HG02610 (cell line): Measurements from ENCODE around the gene TTLL5.

ENCODE experiments used
- ATAC-seq: cut with Tn5 transposase; IDR thresholded peaks from one replicate; pipeline ENCODE4 v1.9.1; 2021; ENCODE audit warnings: mild to moderate bottlenecking, moderate library complexity; ENCODE audit not compliant: unreplicated experiment

Gene TTLL5

GRCh38 chr14:75860561-75861160 lies 199.6 kb downstream of the TTLL5 start:
- ATAC-seq, result no peak

DNA sequence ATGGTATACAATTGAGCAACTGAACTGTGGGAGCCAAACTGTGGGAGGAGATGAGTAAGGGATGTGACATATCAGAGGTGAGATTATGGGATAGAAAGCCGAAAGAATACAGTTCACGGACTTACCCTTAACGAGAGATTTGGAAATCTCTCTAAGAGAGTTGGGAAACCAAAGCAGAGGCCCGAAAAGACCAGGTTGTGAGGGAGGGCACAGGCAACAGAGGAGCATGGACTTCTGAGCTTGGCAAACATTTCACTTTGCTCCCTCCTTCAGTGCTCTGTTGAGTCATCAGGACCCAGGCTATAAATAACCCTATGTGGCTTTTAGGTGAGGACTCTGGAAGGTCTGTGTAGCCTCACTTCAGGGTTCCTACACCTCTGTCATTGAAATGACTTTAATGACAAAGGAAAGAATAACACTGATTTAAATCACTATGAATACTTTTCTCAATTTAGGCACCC lies 200.1 kb downstream of the TTLL5 start:
- ATAC-seq, result no peak

DNA sequence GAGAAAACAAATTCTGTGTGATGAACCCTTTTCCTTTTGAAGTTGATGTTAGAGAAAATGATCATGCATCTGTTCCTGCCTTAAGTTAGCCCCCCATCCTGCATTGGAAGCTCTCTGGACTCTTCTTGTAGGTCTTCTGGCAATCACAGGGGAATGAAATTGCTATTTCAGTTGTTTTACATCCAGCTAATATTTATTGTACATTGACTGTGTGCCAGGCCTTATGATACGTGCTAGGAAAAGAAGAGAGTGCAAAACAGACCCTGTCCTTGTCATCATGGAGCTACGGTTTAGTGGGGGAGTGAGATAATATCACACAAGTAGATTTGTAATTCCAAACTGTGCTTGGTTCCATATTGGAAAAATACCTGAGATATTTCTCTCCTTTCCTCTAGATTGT lies 202.2 kb downstream of the TTLL5 start:
- ATAC-seq, result no peak

DNA sequence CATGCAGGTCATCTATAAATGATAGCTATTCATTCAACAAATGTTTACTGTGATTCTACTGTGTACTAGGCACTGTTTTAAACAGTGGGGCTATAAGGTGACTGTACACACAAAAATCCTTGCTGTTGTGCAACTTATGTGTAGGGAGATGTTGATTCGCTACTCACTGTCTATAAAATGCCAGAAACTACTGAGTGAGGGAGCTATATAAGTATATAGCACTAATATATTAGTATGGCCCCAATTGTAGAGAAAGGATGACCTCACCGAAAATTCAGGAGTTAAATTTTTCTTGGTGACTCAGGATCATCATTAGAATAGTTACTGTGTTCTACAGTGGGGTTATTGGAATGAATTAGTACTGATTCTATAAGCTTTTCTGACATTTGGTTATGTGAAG lies 203.3 kb downstream of the TTLL5 start:
- no peak for ATAC-seq

DNA sequence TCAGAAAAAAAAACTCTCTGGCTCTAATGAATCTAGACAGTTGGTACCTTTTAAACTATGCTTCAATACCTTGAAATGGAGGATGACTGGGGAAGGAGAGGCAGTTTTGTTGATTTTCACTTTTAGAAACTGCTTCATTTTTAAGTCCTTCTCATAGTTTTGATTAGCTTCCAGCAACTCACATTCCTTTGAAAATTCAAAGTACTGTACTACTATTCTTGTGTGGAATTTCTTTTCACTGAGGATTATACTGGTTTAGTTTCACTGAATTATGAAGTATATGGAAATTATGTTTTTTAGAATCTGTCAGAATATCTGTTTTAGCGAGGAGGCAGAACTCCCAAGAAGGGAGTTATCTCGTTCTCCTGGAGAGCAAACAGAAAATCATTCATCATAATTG lies 204.5 kb downstream of the TTLL5 start:
- no peak for ATAC-seq

DNA sequence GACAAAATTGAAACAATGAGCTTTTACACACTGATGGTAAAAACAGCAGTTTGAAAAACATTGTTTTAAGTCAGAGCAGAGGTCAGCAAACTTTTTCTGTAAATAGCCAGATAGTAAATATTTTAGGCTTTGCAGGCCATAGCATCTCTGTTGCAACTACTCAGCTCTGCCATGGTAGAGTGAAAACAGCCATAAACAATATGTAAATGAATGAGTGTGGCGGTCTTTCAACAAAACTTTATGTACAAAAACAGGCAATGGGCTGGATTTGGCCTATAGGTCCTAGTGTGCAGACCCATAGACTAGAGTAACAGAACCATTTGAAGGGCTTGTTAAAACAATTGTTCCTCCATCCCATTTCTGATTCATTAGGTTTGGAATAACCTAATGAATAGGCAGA lies 205.9 kb downstream of the TTLL5 start:
- no peak for ATAC-seq

GRCh38 chr14:75871181-75871880 lies 210.3 kb downstream of the TTLL5 start:
- ATAC-seq, result no peak

- peak; percentile 94 for ATAC-seq
These were observed 214.9 kb downstream of the TTLL5 start for GRCh38 chr14:75875958-75876357.

DNA sequence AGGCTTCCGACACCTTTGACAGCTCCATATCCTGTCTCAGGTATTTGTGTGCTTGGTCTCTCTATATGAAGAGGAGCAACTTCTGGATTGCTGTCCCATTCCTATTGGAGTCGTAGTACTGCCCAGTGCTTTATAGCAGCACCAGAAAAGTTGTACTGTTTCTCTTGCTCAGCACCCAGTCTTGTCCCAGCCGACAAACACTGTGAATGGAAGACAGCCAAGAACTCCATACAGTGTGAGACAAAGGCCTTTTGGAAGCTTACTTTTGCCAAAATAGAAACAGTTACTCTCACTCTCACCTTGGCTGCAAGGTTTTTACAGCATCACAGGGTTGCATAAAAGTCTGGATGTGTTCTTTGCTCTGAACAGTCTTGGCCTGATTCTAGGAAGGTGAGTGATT lies 215.5 kb downstream of the TTLL5 start:
- ATAC-seq, result no peak

GRCh38 chr14:75877292-75877691 lies 216.2 kb downstream of the TTLL5 start:
- ATAC-seq, result no peak

DNA sequence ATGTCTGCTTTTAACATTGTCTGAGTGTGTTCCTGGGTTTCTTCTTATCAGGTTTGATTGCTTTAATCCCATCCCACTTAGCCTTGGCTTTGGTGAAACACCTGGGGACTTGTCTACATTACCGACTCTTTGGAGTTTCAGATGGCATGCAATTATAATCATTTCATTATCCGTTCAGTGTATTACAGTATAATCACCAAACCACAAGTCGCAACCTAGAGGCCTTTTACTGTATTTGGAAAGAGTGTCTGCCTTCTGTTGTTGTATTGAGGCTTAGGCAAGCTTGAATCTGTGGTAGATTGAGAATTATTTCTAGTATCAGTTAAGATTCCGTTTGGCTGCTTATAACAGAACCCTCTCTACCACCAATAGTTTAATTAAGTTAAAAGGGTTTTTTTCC lies 216.8 kb downstream of the TTLL5 start:
- ATAC-seq, result no peak

DNA sequence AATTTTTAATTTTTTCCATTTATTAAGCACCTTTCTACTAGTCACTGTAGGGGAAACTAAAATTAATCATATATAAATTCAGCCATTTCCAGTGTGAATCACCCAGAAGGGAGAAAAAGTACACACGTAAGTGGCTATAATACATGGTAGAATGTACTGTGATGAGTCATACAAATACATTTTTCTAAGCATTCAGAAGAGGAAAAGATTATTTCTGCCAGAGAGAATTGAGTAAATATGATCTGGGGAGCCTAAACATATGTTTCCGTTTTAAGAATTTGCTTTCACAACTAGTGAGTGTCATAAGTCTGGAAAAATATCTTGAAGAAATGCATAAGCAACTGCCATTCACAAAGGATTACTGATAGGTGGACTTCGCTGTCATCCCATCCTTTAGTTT lies 218.0 kb downstream of the TTLL5 start:
- no peak for ATAC-seq

DNA sequence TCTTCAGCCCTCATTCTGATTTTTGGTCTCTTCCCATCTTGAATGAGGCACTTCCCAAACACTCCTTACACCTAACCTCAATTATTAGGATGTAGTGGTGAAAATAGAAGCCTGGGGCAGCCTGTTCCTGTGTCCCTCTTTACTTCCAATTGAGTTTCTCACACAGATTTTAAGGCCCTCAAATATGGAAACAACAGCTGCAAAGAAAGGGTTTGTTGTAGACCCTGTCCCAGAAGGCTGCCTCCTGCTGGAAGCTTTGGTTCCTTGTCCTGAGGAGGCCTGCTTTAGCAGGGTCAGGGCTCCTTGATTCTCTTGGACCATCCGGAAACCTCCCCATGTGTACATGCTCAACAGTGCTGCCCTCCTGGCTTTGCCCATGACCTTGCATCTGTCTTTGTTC lies 219.5 kb downstream of the TTLL5 start:
- no peak for ATAC-seq

- ATAC-seq, result no peak
These were observed 220.9 kb downstream of the TTLL5 start for GRCh38 chr14:75881994-75882393.

DNA sequence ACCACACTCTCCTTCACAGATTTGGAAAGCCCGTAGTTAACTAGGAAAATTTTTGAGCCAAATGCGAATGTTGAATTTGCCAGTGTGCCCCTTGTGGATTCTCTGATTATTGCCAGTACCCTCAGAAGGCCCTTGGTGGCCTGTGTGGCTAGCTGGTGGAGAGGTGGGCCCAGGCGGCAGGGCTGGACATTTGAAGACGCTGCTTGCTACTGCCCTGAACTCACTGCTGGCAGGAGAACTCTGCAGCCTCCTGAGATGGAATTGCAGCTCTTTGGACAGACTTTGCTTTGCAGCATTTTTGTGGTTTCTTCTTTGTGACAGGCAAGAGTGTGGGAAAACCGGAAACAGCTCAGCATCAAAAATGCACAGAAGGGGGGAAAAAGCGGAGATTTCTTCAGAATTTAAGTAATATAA lies 223.2 kb downstream of the TTLL5 start:
- ATAC-seq, result no peak

GRCh38 chr14:75885829-75886228 lies 224.8 kb downstream of the TTLL5 start:
- ATAC-seq, result no peak

DNA sequence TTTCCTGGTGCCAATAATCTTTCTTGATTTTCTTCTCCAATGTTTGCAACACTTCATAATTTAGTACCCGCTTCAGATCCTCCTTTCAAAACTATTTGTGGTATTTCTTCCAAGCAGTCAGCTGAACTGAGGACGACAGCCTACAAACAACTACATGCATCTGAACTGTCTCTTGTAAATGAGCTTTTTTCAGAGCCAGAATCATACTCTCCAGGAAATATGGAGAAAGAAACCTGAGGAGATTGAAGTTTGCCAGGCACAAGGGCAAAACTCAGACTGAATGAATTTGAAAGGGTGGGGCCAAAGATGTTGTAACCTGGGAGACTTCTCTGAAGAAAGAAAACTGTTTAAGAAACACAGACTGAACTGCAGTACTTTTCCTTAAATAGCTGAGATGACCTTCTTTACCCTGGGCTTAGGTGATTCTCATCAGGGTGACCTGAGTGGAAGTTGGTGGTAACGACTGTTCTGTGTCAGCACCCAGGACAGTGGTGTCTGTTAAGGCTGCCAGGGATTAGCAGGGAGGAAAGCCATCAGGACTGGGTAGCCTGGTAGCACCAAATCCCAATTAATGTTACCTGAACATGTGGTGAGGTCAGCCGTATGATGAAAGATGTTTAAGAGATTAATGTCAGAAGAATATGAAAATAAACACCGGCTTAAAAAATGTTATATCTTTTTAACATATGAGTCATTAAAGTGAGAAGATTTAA lies 225.7 kb downstream of the TTLL5 start:
- no peak for ATAC-seq

DNA sequence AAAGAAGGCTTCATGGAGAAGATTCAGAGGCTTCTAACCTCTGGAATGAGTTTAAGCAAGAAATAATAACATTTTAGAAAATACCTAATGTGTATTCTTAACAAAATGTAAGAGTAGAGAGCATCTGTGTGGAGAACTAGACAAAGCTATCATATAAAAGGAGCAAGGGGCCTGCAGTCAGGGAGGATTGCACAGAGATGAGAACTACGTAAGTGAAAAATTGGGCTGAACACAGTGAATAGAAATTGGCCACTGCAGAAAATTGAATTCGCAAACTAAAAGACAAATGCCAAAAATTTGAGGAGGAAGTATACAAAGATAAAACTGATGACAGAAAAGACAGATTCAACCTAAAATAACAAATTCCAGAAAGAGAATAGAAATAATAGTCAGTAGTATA lies 227.9 kb downstream of the TTLL5 start:
- no peak for ATAC-seq

DNA sequence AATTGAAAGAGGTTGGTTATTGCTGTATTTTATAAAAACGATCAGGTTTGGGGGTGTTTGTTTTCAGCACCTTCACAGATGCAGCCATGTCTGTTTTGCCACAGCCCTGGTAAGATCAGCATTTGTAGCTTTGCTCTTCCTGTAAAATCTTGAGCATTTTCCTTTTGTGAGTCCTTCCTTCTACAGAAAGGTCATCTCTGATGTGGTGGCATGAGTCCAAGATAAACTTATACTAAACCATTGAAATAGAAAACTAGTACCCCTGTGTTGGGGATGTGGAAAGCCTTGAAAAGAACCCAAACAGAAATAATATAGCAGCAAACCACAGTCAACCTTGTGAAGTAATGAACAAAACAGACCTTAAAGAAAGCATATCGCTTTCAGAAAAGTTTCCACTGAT lies 235.3 kb downstream of the TTLL5 start:
- no peak for ATAC-seq

DNA sequence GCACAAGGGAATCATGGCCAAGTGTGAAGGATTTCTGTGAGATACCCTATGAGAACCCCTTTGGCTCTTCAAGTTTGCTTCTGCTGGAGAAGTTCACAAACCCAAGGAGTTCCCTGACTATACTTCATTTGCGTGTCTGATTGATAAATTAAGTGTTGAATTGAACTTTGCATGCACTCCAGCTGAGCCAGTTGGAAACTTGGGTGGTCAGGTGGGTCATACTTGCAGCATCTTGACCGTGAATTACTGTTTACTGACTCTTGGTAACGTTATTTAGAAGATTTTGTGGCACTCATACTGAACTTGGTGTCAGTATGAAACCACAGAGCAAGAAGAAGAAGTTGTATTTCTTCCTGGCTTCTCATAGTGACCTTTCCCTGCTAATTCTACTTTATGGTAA lies 243.3 kb downstream of the TTLL5 start:
- no peak for ATAC-seq

DNA sequence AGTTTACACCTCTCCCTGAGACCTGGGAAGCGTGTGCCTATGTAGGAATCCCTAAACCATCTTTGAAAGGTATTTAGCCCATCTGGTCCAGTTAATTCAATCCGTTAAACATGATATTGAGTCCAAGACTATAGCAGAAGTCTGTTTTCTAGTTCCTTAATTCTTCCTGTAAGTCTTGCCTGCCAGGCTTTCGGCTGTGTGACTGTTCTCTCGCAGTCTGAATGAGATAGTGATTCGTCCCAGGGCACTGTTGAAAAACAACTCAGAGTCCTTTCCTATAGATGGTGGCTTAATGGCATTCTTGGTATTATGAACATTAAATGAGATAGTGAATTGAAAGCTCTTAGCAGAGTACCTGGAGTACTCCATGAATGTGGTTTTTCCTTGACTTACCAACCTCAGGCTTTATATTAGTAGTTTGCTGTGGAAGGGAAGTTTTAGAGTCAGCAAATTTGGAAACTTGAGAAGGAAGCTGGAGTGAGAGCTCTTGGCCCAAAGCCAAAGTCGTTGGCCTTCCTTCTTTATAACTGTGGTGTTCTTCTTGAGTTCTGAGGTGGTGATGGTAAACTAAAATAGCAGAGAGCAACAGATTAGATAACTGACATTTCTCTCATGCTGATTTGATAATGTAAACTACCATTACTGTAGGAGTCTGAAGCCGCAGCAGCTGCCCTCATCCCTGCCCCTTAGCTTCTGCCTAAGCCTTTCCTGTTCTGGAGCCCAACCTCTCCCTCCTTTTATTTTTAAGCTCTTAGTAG lies 244.3 kb downstream of the TTLL5 start:
- ATAC-seq, result no peak
